Right lobe of liver (tissue), 6 donors: ENCODE data around the gene TENT5C. TPM values are rescaled to one million over a fixed set of nuclear protein-coding genes. Genes with fewer than 3 reads are reported as not detected.
A peak's percentile ranks its signal among the peaks of the same experiment; 100 is the strongest.

Experiments
- ATAC-seq, 4 donors: fragments of 200-7000 bp; cut with Tn5 transposase; one replicate each; pipeline ENCODE4 v1.9.1; 2020; ENCODE audit warnings: mild to moderate bottlenecking in 4 of 4, moderate library complexity in 4 of 4
- DNase-seq, 3 donors: peaks; one replicate each; pipeline ENCODE4 v3.0.0-alpha.2; 2020
- H3K27ac ChIP-seq, 3 donors: fragments of 200-600 bp; one replicate each; pipeline ENCODE4 v1.8.0; 2022
- H3K27me3 ChIP-seq, 2 donors: fragments of 200-600 bp; one replicate each; pipeline ENCODE4 v1.8.0; 2022
- H3K36me3 ChIP-seq, 4 donors: fragments of 200-600 bp; sonication (generic) in 1 of 4; one replicate each; pipeline versions ENCODE4 v1.5.1 to v1.8.0; 2017 to 2022; ENCODE audit warnings: control low read depth in 1 of 4
- H3K4me1 ChIP-seq, 4 donors: fragments of 200-600 bp; sonication (generic) in 1 of 4; one replicate each; pipeline versions ENCODE4 v1.5.1 to v1.8.0; 2017 to 2022; ENCODE audit warnings: control low read depth in 1 of 4
- H3K4me3 ChIP-seq, 3 donors: fragments of 200-600 bp; one replicate each; pipeline ENCODE4 v1.8.0; 2022
- H3K9me3 ChIP-seq, 4 donors: fragments of 200-600 bp; sonication (generic) in 1 of 4; one replicate each; pipeline versions ENCODE4 v1.5.1 to v1.8.0; 2017 to 2022; ENCODE audit warnings: control low read depth in 1 of 4
- CTCF ChIP-seq, 4 donors: fragments of 200-600 bp in 3 of 4; fragments of 450-650 bp in 1 of 4; IDR thresholded peaks; one replicate each; pipeline versions ENCODE4 v1.5.1 to v1.8.0; 2016 to 2022; ENCODE audit warnings: antibody characterized with exemption in 4 of 4, mild to moderate bottlenecking in 2 of 4
- POLR2A ChIP-seq: fragments of 450-650 bp; IDR thresholded peaks from one replicate; pipeline ENCODE4 v1.6.1; 2017; ENCODE audit warnings: antibody characterized with exemption, mild to moderate bottlenecking
- WGBS: methylation state at CpG from one replicate; pipeline ENCODE4 v1.1.6; 2018; ENCODE audit warnings: low coverage, low lambda C conversion rate; ENCODE audit not compliant: insufficient coverage; ENCODE audit errors: missing lambda C conversion rate; 5-methylcytosine and 5-hydroxymethylcytosine counted together
- intact Hi-C, 2 donors: fragments of 100-400 bp; cut with DNase I; formaldehyde crosslinking; loops; one replicate each; pipeline versions ENCODE4 v1.11.2 to v1.14.1; 2022
- total RNA-seq, 6 experiments: library from RNA; depleted of rRNA in 2 of 6; stranded (reverse); fragments of >200 nt in 2 of 6; fragmentation: NEBNext Ultra II Directional in 3 of 6; extraction: Animal tissue kit (Norgen Biotek cat#: 25700) in 3 of 6; gene quantifications; one replicate each; pipeline versions ENCODE4 v1.1.0 to v1.2.4, GENCODE V29; 2016 to 2023
- donor health status: DM: no; HTN: yes; CAD: no.
- donor health status: DM: no; HTN: no; CAD: no.
- donor health status: DM: no; HTN: no; CAD: no.
- donor health status: DM: no; HTN: yes; CAD: no.
- donor health status: DM: no; HTN: yes; CAD: no.

TENT5C gene
- total RNA-seq, 6 experiments from 2014 or later, result 2.3 to 13.7 (median 3.0) TPM

GRCh38 chr1:117607471-117607870, 1.6 kb downstream of the TENT5C start:
- 6% methylated on average over 6 of the region's 6 CpGs for WGBS
- no peaks in the 10 kb centered on the region for H3K36me3 ChIP-seq
- peak overlapping the region in 1 of 3 donors; percentile 81 for H3K27ac ChIP-seq
- no peaks in the 10 kb centered on the region for H3K27me3 ChIP-seq
- DNase-seq, result peak in 2 of 3 donors; percentile 53 to 67
- ATAC-seq, result peak in 2 of 4 donors; percentile 7 to 24
- intact Hi-C loops, result no loop called here
- no peaks in the 10 kb centered on the region for H3K9me3 ChIP-seq
- peak overlapping the region; percentile 64 to 79 (median 75) for H3K4me3 ChIP-seq
- TF ChIP-seq CTCF (IDR thresholded peaks at IDR 0.05) (no peak), POLR2A (peak; percentile 39)
- peaks cover 0 to 12% (median 0%) of the 10 kb centered on the region in 4 donors for H3K4me1 ChIP-seq

GRCh38 chr1:117608115-117608615, 2.3 kb downstream of the TENT5C start:
- intact Hi-C loops, result no loop called here

DNA sequence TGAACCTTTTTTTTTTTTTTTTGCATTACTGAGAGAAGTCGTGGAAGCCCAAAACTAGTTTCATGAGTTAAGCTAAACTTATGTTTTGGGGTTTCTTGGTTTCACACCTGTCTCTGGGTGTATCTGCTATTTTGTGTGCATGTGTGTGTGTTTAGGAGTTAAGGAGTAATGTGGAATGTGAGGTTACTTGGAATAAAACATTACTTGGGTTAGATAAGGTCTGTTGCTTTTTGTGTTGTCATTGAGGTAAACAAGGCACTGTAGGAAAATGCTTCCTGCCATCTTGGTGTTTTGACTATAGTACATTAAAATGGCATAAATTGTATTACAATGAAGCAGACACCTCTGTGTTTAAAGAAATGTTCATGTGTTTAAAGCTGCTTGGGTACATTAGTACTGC, 2.9 kb downstream of the TENT5C start:
- WGBS, result 81% methylated on average over 1 of the region's 1 CpG
- H3K4me3 ChIP-seq, result no peak overlapping the region
- intact Hi-C loops, result no loop called here
- no peaks in the 10 kb centered on the region for H3K9me3 ChIP-seq
- ATAC-seq, result no peak
- H3K36me3 ChIP-seq, result no peaks in the 10 kb centered on the region
- no peak overlapping the region for H3K27ac ChIP-seq
- peaks cover 0 to 12% (median 0%) of the 10 kb centered on the region in 4 donors for H3K4me1 ChIP-seq
- DNase-seq, result no peak
- H3K27me3 ChIP-seq, result no peaks in the 10 kb centered on the region
- no peak for TF ChIP-seq CTCF (IDR thresholded peaks at IDR 0.05)
- TF ChIP-seq POLR2A, result no peak

More at GRCh38 chr1:117608115-117608615, 2.3 kb downstream of the TENT5C start:
- ATAC-seq (no peak), DNase-seq (no peak)
- no peaks in the 10 kb centered on the region for H3K36me3 ChIP-seq
- H3K27me3 ChIP-seq, result no peaks in the 10 kb centered on the region
- H3K27ac ChIP-seq, result no peak overlapping the region
- no peaks in the 10 kb centered on the region for H3K9me3 ChIP-seq
- 86% methylated on average over 7 of the region's 7 CpGs for WGBS
- no peak for TF ChIP-seq CTCF (IDR thresholded peaks at IDR 0.05)
- TF ChIP-seq POLR2A, result no peak
- peaks cover 0 to 12% (median 0%) of the 10 kb centered on the region in 4 donors for H3K4me1 ChIP-seq
- no peak overlapping the region for H3K4me3 ChIP-seq

- DNase-seq, result peak in 1 of 3 donors; percentile 33
Observed at GRCh38 chr1:117609471-117609911, 3.6 kb downstream of the TENT5C start.

More at GRCh38 chr1:117609471-117609911, 3.6 kb downstream of the TENT5C start:
- H3K27me3 ChIP-seq, result no peaks in the 10 kb centered on the region
- H3K36me3 ChIP-seq, result no peaks in the 10 kb centered on the region
- H3K4me3 ChIP-seq, result no peak overlapping the region
- no peak for ATAC-seq
- no peaks in the 10 kb centered on the region for H3K9me3 ChIP-seq
- intact Hi-C loops, result no loop called here
- no peak overlapping the region for H3K27ac ChIP-seq
- TF ChIP-seq CTCF (IDR thresholded peaks at IDR 0.05) (no peak), POLR2A (no peak)
- H3K4me1 ChIP-seq, result peaks cover 0 to 20% (median 0%) of the 10 kb centered on the region in 4 donors
- WGBS, result 80% methylated on average over 1 of the region's 12 CpGs
